SKM-1 treated with dmso at 0.1 percent for 144 hours (cell line): Measurements from ENCODE around the gene INTS7.
"Not testable (repeated sequence)": the region's sequence is repeated elsewhere in the genome, so short reads cannot be mapped to it uniquely, and the experiment has no call there.

Experiments used
- DNase-seq: peaks from one replicate; lab custom pipeline; 2025; ENCODE audit not compliant: unreplicated experiment; lab: John Stamatoyannopoulos, UW

Gene INTS7

DNA sequence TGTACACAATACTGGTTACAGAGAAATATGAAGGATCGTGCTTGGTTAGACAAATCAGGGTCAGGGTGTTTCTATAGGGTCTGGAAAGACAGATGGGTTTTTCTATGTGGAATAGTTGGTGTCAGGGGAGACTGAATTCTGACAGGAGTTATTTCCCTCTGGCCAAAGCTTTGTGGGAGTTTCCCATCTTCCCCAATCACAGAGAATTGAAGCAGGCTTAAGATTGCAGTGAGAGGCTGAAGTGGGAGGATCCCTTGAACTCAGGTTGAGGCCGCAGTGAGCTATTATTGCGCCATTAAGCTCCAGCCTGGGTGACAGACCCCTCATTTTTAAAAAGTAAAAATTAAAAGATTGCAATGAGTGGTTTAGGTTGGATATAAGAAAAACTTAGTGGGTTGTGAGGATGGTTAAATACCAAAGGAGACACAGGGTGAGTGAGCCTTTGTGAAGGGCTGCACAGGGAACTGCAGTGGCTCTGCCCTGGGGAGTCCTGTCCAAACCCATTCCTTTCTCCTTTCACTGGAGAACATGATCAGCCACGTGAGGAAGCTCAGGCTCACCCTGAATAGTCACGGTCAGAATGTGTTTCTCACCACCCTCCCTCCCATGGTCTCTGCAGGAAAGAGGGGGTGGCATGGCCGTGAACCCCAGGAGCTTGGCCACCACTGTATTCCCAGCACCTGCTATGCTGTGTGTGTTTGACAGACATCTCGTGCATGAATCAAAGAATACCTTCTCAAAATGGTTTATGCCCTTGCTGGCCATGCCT lies 101.2 kb downstream of the INTS7 start:
- DNase-seq, result no peak

DNA sequence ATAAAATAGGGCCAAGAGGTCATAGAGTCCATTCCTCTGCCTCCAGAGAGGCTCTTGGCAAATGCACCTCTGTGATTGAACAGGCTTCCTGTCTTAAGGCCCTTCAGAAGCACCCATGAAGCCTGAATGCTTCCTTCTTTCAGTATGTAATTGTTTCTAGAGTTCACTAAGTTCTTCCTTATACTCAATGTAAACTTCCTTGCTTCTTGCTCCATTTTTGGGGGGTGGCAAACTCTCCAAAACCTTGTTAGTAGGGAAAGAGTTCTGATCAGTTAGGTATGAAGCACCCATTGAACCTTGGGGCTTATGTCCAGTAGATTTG lies 102.5 kb downstream of the INTS7 start:
- peak; percentile 66 for DNase-seq

DNA sequence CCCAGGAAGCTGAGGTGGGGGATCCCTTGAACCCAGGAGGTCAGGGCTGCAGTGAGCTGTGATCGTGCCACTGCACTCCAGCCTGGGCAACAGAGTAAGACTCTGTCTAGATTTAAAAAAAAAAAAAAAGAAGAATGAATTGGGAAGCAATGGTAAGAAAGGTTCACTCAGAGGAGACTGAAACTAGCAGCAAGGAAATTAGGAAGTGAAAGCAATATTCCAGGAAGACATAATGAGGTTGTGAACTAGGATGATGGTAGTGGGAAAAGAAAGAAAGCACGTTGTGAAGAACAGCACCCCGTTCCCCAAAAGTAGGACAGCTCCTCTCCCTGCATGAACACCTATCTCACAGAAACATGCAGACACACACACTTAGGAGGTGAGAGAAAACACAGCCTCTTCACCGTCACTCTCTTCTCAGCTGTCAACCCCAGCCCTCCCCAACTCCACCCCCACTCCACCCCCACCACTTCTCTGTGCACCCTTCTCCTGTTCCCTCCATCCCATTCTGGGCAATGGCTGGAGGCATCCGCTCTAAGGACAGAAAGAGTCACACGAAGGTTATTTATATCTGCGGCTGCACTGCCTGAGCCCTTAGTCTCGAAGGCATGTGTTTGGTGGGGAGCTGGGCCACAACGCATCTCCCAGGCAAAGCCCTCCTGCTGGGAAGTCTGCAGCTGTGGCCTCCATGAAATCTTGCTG lies 103.0 kb downstream of the INTS7 start:
- DNase-seq, result peak; percentile 10

DNA sequence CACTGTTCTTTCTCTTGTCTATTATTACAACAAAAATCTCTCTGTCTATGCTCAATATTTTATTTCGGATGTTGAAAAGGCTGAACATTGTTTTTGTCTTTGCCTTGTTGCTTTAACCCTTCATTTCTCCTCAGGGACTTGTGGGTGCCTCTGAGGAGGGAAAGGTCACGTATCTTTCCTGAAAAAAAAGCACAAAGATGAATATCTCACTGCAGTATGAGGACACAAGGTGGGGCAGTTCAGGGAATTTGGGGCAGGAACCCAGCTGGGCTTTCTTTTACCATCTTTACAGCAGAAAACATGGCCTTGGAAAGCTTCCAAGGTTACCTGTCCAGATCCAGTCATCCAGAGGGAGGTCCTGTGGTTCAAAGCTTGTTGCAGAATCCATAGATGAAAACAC lies 105.7 kb downstream of the INTS7 start:
- DNase-seq, result no peak

DNA sequence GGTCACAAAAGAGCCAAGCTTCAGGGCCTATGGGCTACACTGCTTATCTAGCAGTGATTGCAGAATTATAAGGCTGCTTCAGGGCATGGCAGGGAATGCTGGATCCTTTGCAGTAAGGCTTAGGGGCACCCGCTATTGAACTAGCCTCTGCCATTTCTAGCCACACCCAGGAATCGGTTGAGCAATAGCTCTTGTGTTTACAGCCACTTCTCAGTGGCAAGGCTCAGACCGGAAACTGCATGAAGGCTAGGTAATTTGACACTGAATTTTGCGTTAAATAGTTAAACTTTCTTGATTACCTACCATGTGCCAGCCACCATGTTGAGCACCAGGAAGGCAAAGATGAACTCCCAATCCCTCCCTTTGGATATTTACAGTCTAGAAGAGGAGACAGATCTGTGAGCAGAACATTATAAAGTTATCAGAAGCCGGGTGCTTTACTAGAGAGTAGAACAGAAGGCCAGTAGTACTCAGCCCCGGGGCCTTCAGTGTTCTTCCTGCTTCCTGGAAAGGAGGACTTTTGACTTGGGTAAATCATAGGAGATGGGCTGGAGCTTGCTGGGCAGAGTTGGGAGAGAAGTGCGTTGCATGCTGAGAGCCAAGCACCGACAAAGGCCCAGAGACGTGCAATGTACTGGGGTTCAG lies 106.2 kb downstream of the INTS7 start:
- DNase-seq, result peak; percentile 88

DNA sequence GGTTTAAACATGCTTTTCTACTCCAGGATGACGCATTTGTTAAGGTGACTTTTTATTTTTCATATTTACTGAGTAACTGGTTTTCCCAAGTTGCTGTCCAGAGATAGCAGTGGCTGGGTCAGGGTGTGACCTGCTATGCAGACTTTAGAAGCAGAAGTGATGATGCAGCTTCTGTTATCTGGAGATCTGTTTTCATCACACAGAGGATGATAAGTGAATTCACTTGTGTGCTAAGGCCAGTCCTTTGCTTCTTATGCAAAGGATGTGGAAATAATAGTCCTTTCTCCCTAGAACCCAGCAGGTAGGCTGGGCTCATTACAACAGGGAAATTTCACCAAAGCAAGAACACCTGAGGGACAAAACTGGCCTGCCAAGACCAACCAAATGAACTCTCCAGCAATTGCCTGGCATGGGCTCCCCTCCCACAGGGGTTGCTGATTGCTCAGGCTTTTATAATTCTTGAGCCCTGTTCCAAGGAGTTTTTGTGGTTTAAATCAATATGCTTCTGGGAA lies 107.0 kb downstream of the INTS7 start:
- DNase-seq, result peak; percentile 71

DNA sequence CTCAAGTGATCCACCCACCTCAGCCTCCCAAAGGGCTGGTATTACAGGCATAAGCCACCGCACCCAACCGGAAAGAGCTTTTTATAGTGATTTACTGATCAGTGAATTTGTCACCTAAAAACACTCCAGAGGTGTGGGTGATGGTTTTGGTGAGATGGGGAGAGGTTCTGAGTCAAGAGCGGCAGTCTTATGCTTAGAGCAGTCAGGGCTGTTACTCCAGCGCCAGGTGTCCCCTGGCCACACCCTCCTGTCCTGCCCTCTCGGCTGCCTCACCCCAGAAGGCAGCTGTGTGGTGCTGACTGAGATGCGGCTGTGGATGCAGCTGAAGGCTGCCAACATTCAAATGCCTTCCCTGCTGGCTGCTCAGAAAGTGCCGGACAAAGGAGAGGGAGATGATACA lies 110.3 kb downstream of the INTS7 start:
- no peak for DNase-seq

DNA sequence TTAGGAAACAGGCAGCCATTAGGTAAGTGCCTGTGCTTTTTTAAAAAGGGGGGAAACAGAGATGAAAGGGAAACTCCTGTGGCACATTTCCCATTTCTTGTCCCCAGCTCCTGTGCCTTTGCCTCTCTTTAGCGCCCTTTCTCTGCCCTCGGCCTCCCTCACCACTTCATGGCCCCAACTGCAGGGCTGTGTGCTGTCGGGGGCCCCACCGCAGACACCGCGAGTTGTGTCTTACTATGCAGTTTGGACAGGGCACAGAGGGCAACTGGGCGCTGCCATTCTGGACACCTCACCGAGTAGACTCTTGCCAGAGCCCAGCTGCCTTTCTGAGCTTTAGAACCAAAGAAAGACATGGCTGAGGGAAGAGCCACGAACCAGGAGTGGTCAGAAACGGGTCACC lies 111.1 kb downstream of the INTS7 start:
- no peak for DNase-seq

DNA sequence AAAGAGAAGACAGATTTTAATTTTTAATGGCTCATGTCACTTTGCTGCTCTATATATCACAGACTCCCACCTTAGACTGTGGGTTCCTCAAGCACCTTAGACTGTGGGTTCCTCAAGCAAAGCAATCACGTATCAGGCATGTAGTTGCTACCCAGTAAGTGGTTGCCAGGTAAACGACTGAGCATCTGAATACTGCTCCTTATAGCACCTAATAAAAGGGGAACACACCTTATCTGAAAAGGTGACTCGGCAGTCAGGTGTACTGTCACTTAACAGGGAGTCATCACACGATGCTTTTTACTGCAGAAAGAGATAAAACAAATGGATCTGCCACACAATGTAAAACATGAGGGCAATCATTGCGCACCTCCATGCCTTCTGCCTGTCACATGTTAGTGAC lies 112.3 kb downstream of the INTS7 start:
- DNase-seq, result no peak

DNA sequence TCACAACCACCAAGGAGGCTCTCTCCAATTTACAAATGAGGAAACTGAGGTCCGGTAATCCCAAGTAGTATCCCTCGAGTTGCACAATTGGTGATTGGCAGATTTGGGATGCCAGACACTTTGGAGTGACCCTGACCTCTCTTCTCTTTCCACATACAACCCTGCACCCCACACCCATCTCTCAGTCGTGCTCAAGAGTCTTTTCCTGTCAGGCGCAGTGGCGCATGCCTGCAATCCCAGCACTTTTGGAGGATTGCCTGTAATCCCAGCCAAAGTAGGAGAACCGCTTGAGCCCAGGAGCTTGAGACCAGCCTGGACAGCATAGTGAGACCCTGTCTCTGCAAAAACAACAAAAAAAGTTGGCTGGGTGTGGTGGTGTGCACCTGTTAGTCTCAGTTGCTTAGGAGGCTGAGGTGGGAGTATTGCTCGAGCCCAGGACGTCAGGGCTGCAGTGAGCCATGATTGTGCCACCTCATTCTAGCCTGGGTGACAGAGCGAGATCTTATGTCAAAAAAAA lies 113.7 kb downstream of the INTS7 start:
- DNase-seq, result no peak

DNA sequence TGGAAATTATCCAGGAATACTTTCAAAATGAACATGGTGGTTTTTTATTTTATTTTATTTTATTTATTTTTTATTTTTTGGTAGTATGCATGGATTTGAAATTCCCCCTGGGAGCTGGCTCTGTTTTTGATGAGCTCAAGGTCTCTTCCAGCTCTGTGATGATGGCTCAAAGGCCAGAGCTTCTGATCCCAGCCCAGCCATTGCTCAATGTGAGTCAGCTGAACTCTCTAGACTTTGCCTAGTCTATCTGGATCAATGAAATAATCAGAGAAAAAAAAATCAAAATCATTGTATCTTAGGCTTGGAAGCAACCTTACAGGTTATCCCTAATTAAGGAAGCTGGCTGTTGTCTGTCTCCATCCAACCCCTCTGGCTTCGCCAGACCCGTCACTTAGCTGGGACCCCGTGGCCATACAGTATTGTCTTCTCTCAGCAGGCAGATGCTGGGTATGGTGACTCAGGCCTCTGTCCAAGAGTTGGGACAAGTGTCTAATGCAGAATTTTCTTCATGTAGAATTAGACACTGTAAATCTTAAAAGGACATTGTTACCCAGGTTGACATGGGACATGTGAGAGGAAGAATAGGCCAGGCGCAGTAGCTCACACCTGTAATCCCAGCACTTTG lies 114.6 kb downstream of the INTS7 start:
- no peak for DNase-seq

DNA sequence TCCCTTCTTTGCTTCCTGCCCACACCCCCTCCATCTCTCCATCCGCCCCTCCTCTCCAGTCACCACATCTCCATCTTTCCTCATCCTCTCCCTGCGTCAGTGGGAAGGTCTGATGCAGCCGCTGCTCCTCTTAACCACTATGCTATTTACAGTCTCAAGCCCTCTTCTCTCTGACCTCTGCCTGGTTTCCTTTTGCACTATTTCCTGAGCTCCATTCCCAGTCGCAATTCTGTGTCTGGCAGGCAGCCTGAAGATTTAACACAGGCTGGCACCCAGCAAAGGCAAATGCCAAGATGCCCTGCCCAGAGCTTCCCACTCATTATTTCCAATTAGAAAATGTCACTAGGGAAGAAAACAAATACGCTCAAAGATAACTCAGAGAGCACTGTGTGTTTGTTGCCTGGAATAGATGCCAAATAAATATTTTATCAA lies 115.2 kb downstream of the INTS7 start:
- DNase-seq, result no peak

DNA sequence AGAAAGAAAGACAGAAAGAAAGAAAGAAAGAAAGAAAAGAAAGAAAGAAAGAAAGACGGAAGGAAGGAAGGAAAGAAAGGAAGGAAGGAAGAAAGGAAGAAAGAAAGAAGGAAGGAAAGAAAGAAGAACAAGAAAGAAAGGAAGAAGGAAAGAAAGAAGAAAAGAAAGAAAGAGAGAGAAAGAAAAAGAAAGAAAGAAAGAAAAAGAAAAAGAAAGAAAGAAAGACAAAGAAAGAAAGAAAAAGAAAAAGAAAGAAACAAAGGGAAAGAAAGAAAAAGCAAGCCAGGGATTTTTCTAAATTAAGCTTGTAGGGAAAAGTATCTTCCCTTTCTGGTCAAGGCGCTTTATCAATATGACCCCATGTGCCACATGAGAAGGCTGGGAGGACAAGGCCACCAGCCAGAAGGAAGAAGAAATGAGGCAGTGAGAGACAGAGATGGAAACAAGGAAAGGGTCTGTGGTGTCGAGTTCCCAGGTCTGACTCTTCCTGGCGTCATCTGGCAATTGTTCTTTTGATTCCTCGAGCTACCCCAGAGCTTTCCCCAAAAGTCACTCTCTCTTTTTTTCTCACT lies 116.4 kb downstream of the INTS7 start:
- no peak for DNase-seq

DNA sequence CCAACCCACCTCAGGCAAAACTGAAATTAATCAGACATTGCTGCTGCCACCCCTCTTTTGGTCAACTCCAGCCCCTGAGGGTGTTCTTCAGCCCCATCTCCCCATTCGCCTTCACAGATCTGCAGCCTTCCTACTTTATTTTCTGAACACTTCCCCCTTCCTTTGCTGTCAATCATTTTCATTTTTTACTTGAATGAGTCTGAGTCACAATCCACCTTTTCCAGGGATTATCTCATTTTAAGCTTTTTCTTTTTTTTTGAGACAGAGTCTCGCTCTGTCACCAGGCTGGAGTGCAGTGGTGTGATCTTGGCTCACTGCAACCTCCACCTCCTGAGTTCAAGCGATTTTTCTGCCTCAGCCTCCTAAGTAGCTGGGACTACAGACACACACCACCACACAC lies 118.9 kb downstream of the INTS7 start:
- not testable (repeated sequence) for DNase-seq

DNA sequence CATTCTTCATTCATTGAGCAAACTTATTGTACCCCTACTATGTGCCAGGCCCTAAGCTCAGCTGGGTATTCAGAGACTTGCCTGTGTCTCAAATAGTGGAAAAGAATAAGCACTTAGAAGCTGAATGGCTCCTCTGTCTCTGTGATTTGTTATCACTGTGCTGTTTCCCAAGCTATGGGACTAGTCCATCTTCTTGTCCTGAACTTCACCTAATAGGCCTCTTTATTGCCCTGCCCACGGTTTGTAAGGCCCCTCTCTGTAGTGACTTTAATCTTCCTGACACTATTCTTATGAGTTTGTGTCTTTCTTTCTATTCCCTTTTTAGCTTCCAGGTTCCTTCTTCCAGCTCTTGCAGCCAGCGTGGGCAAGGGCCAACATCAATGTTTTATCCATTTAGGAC lies 119.4 kb downstream of the INTS7 start:
- no peak for DNase-seq

DNA sequence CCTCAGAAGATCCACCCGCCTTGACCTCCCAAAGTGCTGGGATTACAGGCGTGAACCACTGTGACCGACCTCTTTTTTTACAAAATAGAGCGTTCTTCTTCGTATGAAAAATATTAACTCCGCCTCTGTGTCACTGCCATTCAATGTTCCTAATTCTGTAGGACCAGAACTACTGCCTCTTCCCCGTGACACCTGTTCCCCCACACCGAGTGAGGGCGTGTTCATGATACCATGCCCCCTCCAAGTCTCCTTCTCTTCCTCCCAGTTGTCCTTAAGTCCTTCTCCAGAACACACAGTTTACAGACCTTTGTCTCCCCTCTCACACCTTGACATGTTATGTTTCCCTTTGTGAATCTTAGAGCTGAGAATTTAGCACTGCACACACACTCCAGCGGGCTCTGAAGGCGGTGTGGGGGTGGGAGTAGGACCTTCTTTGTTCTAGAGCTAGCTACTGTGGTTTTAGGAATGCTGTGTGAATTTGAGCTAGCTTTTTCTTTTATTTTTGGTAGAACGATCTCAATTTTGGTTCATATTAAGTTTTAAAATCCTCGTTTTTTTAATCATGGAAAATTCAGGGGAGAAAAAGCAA lies 122.4 kb downstream of the INTS7 start:
- no peak for DNase-seq

DNA sequence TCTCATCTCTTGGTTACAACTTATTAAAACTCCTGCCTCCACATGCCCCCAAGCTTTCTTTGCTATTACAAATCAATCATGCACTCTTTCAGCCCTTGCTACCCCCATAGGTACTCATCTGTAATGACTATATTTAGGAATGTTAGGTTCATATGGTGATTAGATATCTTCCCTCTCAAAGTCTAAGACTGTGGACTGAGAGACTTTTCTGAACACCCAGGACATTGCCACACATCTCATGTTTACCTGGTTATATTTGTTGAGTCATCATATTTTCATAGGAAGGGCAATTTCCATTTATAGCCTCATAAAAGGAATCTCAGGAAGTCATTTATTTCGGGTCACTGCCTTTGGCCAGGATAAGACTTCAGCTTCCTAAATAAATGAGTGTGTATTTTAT lies 123.3 kb downstream of the INTS7 start:
- no peak for DNase-seq

DNA sequence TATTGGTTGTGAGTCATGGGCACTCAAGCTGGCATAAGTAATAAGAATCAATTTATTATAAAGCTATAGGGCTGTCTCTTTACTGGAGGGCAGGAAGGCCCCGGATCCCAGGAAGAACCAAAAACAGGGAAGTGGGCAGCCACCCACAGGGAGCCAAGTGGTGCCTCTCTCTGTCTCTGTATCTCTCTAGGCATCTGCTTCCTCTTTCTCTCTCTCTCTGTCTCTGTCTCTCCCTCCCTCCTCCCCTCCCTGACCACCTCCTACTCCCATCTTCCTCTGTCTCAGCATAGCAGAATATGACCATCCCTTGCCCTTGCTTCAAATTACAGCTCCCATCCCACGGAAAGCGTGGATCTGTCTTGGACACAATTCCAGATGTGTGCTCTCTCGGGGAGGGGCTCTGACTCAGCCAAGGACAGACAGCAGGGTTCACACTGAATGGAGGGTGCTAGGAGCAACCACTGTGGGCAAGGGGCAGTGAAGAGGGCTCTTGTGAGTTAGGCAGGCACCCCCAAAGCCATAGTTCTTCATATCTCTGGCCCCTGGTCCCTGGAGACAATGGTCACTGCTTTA lies 124.4 kb downstream of the INTS7 start:
- peak; percentile 88 for DNase-seq

DNA sequence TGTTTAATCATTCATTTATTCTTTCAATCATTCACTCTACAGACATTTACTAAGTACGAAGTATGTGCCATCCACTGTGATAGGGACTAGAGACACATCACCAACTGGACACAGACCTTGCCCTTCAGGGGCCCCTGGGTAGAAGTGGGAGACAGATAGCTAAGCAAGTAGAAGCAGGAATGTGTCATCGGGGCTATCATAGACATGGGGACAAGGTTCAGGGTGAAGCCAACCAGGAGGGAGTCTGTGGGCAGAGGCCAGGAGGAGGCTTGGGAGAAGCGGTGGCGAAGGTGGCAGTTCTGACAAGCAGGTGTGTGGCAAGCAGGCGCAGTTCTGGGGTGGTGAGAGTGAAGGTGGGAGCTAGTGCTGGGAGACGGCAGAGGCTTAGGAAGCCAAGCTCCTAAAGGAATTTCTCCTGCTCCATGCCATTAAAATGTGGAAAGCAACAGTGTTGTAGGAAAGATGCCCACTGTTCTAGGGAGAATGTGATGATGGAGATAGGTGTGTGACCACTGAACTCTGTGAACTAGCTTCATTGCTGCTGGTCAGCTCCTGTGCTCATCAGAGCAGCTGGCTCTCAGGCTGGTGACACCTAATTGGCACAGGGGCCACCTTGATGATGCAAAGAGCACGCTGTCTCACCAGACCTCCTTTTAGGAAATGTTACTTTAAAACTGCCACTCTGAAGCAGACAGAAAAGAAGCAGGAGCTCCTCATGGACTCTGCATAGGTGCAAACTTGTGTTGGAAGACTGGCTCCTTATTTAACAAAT lies 125.1 kb downstream of the INTS7 start:
- no peak for DNase-seq

DNA sequence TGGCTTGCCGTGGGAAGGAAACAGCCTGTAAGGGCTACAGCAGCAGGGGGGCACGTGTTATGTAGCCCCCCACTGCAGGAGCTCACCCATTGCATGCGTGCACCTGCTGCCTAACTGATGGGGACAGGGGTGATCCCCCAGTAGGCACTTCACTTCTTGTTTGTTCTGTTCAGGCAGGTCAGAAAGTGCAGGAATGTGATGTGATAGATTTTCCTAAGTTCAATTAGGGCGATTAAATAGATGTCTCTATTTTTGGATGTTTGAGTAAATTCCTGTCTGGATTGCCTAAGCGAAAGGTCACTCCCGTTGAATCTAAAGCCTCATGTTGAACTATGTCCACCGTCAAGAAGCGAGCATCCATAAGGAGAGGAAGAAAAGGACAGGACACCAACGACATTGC lies 126.0 kb downstream of the INTS7 start:
- no peak for DNase-seq
